ENCODE data around the gene IPPK.

- TF ChIP-seq GATA2 (IDR thresholded peaks at IDR 0.05; ENCODE audit: low read depth, low read length) (no peak), GATA3 (IDR thresholded peaks at IDR 0.05; ENCODE audit: low read depth, low read length) (no peak)
Measured at GRCh38 chr9:92668746-92669526, 995 bp downstream of the IPPK start.
